Right lobe of liver (tissue), 4 donors: ENCODE data around the gene GLUD1.
"Not testable (repeated sequence)": the region's sequence is repeated elsewhere in the genome, so short reads cannot be mapped to it uniquely, and the experiment has no call there.

ENCODE experiments used
- POLR2A ChIP-seq: fragments of 450-650 bp; IDR thresholded peaks from one replicate; pipeline ENCODE4 v1.6.1; 2017; ENCODE audit warnings: antibody characterized with exemption, mild to moderate bottlenecking
- TF ChIP-seq, protein P1 (sequence below), 4 donors: fragments of 200-600 bp in 3 of 4; fragments of 450-650 bp in 1 of 4; IDR thresholded peaks; one replicate each; pipeline versions ENCODE4 v1.5.1 to v1.8.0; 2016 to 2022; ENCODE audit warnings: antibody characterized with exemption in 4 of 4, mild to moderate bottlenecking in 2 of 4
- donor health status: DM: no; HTN: no; CAD: no.
- donor health status: DM: no; HTN: no; CAD: no.
- donor health status: DM: no; HTN: yes; CAD: no.

DNA sequence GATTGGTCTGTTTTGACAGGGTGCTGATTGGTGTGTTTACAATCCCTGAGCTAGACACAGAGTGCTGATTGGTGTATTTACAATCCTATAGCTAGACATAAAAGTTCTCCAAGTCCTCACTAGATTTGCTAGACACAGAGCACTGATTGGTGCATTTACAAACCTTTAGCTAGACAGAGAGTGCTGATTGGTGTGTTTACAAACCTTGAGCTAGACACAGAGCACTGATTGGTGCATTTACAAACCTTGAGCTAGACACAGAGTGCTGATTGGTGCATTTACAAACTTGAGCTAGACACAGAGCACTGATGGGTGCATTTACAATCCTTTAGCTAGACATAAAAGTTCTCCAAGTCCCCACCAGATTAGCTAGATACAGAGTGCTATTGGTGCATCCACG, 64.2 kb downstream of the GLUD1 start:
- TF ChIP-seq, protein P1, sequence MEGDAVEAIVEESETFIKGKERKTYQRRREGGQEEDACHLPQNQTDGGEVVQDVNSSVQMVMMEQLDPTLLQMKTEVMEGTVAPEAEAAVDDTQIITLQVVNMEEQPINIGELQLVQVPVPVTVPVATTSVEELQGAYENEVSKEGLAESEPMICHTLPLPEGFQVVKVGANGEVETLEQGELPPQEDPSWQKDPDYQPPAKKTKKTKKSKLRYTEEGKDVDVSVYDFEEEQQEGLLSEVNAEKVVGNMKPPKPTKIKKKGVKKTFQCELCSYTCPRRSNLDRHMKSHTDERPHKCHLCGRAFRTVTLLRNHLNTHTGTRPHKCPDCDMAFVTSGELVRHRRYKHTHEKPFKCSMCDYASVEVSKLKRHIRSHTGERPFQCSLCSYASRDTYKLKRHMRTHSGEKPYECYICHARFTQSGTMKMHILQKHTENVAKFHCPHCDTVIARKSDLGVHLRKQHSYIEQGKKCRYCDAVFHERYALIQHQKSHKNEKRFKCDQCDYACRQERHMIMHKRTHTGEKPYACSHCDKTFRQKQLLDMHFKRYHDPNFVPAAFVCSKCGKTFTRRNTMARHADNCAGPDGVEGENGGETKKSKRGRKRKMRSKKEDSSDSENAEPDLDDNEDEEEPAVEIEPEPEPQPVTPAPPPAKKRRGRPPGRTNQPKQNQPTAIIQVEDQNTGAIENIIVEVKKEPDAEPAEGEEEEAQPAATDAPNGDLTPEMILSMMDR (IDR thresholded peaks at IDR 0.05), result not testable (repeated sequence)
- TF ChIP-seq POLR2A, result not testable (repeated sequence)
